IPS-18a (cell line): ENCODE results near the gene PSD2.

ENCODE experiments used
- H3K27ac ChIP-seq: one replicate; pipeline ENCODE4 v1.5.1; 2013; ENCODE audit warnings: low read length
- H3K27me3 ChIP-seq: one replicate; pipeline ENCODE4 v1.6.1; 2013; ENCODE audit warnings: mild to moderate bottlenecking, low read length; ENCODE audit not compliant: control insufficient read depth, insufficient read depth
- H3K36me3 ChIP-seq: one replicate; pipeline ENCODE4 v1.6.1; 2013; ENCODE audit warnings: low read depth, low read length; ENCODE audit not compliant: control insufficient read depth
- H3K4me1 ChIP-seq: one replicate; pipeline ENCODE4 v1.6.1; 2013; ENCODE audit warnings: low read depth, low read length; ENCODE audit not compliant: control insufficient read depth
- H3K4me3 ChIP-seq: one replicate; pipeline ENCODE4 v1.5.1; 2013; ENCODE audit warnings: low read length
- H3K9ac ChIP-seq: one replicate; pipeline ENCODE4 v1.6.1; 2013; ENCODE audit warnings: mild to moderate bottlenecking, low read length, moderate library complexity
- H3K9me3 ChIP-seq: one replicate; pipeline ENCODE4 v1.6.1; 2013; ENCODE audit warnings: low read depth, low read length; ENCODE audit not compliant: control insufficient read depth

Gene PSD2

DNA sequence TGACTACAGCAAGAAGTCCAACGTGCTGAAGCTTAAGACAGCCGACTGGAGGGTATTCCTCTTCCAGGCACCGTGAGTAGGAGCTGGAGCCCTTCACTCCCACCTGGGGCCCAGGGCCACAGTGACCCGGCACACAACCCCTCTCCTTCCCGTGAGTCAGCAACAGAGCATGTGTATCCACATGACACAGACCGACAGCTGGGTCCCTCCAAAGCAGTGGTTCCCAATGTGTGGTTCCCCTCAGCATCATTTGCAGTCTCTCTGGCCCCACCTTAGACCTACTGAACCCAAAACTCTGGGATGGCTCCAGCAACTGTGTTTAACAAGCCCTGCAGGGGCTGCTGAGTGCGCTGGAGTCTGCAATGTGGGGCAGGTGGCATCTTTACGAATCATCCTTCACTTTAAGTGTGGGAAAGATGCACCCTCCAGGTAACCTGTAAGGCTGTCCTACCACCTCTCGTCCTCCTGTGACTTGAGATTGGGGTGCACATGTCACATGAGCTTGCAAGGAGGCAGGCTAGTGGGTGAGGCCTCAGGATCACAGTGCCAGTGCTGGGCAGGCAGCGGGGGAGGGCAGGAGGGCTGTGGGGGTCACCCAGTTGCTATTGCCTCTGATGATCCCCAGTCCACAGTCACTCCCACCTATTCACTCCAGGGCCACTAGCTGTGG lies 42.2 kb downstream of the PSD2 start:
- H3K27me3 ChIP-seq, result peaks cover 8% of the 10 kb centered on the region
- no peaks in the 10 kb centered on the region for H3K4me1 ChIP-seq
- no peak overlapping the region for H3K9ac ChIP-seq

DNA sequence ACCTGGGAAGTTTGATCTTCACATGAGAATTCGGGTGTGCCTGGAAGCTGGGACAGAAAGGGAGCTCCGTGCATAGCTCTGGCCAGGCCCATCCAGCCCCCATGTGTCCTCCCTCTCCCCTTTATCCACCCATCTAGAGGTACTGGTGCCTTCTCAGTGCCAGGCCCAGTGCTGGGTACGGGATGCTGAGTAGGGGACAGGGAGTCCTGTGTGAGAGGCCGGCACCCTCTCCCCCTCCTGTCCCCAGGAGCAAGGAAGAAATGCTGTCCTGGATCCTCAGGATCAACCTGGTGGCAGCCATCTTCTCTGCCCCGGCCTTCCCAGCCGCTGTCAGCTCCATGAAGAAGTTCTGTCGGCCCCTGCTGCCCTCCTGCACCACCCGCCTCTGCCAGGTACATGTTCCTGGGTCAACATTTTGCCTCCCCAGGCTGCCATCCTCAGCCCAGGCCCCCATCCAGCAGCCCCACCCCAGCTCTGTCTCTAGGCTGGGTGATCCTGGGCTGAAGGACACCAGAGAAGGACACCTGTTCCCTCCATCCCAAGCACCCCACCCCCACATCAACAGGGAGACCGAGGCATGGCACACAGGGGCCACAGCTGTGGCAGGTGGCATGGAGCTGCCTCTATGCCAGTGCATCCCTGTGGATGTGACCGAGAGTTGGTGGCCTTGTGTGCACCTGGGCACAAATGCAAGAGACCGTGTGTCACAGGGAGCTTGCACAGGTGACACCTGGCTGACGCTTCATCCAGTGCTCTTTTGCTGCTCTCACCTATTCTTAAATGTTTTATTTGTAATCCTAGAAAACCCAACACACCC lies 43.0 kb downstream of the PSD2 start:
- Histone ChIP-seq H3K4me1 (no peaks in the 10 kb centered on the region), H3K9me3 (no peaks in the 10 kb centered on the region), H3K4me3 (no peak overlapping the region), H3K27me3 (peaks cover under 1% of the 10 kb centered on the region), H3K9ac (no peak overlapping the region), H3K27ac (no peak overlapping the region), H3K36me3 (no peaks in the 10 kb centered on the region)

More for the DNA sequence above, 42.2 kb downstream of the PSD2 start:
- Histone ChIP-seq H3K36me3 (no peaks in the 10 kb centered on the region), H3K27ac (no peak overlapping the region), H3K9me3 (no peaks in the 10 kb centered on the region), H3K4me3 (no peak overlapping the region)

DNA sequence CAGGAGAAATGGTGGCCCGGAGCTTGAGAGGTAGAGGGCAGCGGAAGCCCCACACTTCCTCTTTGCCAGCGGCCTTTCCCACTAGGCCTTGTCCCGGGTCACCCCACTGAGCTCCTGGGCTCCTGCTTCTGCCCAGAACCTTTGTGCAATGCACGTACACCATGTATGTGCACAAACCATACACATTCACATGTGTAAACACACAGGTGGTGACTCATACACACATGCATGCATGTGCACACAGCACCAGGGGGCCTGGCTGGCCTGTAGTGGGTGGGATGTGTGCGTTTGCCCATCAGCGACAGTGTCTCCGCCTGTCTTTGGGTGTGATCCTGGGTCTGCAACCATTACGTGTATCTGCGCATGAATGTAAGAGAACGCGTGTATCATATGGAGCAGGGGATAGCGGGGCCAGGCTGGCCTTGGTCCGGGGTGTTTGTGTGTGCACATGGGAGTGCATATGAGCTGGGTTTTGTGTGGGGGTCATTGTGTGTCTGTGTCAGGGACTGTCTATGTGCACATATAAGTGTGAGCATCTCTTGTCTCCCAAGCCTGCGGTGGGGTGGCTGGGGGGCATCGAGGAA lies 43.7 kb downstream of the PSD2 start:
- Histone ChIP-seq H3K27ac (no peak overlapping the region), H3K9ac (no peak overlapping the region), H3K27me3 (no peaks in the 10 kb centered on the region), H3K4me1 (no peaks in the 10 kb centered on the region), H3K9me3 (no peaks in the 10 kb centered on the region), H3K36me3 (no peaks in the 10 kb centered on the region), H3K4me3 (no peak overlapping the region)

DNA sequence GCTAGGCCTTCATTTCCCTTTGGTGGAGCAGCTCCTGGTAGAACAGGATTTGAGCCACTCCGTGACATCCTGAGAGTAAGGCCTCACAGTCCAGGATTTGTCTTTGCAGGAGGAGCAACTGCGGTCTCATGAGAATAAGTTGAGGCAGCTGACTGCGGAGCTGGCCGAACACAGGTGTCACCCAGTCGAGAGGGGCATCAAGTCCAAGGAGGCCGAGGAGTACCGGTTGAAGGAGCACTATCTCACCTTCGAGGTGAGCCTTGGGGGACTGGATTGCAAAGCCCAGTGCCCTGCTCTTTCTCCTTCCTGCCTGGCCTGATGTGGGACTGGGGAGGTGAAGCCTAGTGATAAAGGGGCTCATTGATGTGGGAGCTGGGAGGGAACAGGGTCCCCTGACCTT lies 44.3 kb downstream of the PSD2 start:
- Histone ChIP-seq H3K27ac (no peak overlapping the region), H3K4me3 (no peak overlapping the region), H3K36me3 (no peaks in the 10 kb centered on the region), H3K4me1 (no peaks in the 10 kb centered on the region), H3K27me3 (peaks cover 6% of the 10 kb centered on the region), H3K9me3 (no peaks in the 10 kb centered on the region), H3K9ac (no peak overlapping the region)

DNA sequence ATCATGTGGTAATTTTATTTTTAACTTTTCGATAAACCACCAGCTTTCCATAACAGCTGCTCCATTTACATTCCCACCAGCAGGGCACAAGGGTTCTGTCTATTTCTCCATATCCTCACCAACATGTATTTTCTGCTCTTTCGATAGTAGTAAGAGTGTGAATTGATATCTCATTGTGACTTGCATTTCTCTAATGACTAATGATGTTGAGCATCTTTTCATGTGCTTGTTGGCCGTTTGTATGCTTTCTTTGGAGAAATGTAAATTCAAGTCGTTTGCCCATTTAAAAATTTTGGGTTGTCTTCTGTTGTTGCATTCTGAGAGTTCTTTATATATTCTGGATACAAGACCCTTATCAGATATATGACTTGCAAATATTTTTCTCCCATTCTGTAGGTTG lies 45.9 kb downstream of the PSD2 start:
- Histone ChIP-seq H3K36me3 (no peaks in the 10 kb centered on the region), H3K9me3 (no peaks in the 10 kb centered on the region), H3K4me1 (no peaks in the 10 kb centered on the region), H3K27me3 (peaks cover 22% of the 10 kb centered on the region), H3K4me3 (no peak overlapping the region), H3K9ac (no peak overlapping the region), H3K27ac (no peak overlapping the region)

DNA sequence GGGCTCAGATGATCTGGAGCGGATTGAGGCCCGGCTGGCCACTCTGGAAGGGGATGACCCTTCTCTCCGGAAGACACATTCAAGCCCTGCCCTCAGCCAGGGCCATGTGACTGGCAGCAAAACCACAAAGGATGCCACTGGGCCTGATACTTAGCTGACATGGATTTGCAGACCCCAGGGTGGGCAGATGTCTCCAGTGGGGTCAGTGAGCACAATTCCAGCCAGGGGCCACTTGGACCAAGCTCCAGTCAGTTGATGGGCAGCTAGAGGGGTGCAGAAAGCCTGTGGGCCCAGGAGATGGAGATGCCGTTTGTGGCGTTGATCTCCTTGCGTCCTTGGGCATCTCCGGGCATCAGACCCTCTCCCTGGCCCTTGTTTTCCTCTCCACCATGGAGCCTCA lies 46.7 kb downstream of the PSD2 start:
- Histone ChIP-seq H3K27me3 (peaks cover 30% of the 10 kb centered on the region), H3K4me1 (no peaks in the 10 kb centered on the region), H3K36me3 (no peaks in the 10 kb centered on the region), H3K27ac (no peak overlapping the region), H3K9me3 (no peaks in the 10 kb centered on the region), H3K4me3 (no peak overlapping the region), H3K9ac (no peak overlapping the region)

DNA sequence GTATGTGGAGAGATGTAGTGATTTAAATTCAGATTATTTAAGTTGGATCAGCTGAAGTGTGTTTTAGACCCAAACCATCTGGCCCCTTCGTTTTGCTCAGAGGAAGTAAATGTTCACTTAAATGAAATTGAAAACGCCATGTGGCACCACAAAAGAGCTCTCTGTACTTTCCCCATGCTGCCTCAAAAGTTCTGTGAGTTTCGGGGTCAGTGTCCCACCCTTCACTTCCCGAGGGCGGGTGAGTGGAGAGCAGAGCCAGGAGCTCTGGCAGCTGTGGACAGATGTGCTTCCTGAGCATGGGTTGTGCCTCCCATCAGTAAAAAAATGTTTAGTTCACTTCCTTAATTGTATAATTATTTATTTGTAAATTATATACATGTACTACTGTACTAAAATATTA lies 48.4 kb downstream of the PSD2 start:
- Histone ChIP-seq H3K9ac (no peak overlapping the region), H3K27me3 (peaks cover 40% of the 10 kb centered on the region), H3K9me3 (no peaks in the 10 kb centered on the region), H3K36me3 (no peaks in the 10 kb centered on the region), H3K4me1 (no peaks in the 10 kb centered on the region), H3K27ac (no peak overlapping the region), H3K4me3 (no peak overlapping the region)

DNA sequence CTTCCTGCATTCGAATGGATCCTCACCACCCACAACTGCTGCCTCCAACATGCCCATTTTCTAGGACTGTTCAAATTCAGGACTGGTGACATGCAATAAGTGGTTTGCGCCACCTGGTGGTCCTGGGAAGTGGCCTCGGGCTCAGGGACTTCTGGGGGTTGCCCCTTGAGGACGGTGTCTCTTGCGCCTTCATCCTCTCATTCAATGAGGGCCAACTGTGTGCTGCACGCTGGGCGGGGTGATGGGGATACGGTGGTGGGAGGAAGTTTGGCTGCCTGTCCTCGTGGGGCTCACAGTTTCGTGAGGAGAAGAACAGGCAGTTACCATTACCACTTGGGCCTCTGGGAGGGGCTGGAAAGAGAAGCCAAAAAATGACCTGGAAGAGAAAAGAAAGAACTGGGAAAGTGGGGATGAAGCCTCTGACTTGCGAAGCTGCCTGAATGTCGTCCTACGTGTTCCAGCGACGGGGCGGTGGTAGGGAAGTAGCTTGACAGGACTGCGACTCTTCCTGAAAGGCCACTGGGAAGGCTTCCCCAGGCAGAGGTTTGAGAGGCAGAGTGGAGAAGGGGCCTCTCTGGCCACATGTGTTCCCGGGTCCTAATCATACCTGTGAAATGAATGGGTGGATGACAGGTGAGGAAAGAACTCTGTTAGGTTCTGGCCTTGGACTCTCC lies 49.0 kb downstream of the PSD2 start:
- Histone ChIP-seq H3K27ac (no peak overlapping the region), H3K27me3 (peaks cover 46% of the 10 kb centered on the region), H3K9me3 (no peaks in the 10 kb centered on the region), H3K9ac (no peak overlapping the region), H3K4me1 (no peaks in the 10 kb centered on the region), H3K4me3 (no peak overlapping the region), H3K36me3 (no peaks in the 10 kb centered on the region)

DNA sequence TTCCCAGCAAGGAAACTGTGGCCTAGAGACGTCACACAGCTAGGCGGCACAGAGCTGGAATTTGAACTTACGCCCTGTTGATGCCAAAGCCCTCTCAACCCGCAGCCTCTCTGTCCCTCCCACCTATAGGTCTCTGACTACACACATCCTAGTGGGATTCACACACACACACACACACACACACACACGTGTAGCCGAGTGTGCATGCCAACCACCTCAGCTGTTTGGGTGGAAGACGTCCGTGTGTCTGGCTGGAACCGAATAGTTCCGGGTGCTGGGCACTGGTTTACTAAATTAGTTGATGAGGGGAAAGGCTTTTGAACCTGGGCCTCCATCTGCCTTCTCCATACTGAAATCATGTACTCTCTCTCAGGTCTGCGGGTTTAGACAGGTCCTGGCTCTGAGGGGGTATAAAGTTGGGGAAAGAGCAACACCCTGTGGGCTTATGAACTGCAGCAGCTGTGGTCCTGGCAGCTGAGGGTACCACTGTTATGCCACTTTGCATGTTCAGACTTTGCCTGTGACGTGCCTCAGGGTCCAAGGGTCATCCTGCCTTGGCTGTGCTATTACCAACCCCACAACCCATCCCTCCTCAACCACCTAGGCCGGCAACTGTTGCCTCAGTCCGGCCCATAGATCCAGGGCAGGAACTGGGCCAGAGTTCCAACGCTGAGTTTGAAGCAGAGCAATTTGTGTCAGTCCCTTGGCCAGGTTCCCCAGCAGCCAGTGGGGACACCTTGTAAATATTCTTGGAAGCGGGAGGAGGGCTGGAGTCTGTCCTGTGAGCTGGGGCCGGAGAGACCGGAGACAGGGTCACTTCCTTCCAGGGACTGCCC lies 50.5 kb downstream of the PSD2 start:
- Histone ChIP-seq H3K4me3 (no peak overlapping the region), H3K27me3 (peaks cover 53% of the 10 kb centered on the region), H3K9ac (no peak overlapping the region), H3K9me3 (no peaks in the 10 kb centered on the region), H3K4me1 (no peaks in the 10 kb centered on the region), H3K36me3 (no peaks in the 10 kb centered on the region), H3K27ac (no peak overlapping the region)

DNA sequence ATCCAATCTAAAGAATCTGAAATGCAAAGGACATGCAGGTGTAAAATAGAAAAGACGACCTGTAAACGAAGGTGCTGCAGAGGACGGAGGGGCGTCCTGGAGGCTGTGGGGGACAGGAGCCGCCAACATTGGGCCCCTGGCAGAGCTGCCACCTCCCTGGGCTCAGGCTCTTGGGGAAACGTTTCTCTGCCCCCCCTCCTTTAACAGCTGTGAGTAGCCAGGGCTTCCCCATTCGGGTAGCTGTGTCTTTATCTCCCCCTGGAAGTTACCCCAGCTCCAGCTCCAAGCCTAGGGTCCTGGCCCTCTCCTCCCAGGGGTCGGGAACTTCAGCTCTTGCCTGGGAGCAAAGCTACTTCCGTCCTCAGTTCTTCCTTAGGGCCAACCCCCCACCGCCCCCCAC lies 51.5 kb downstream of the PSD2 start:
- H3K9ac ChIP-seq, result no peak overlapping the region
- H3K27ac ChIP-seq, result no peak overlapping the region
- peaks cover 53% of the 10 kb centered on the region for H3K27me3 ChIP-seq
- H3K9me3 ChIP-seq, result no peaks in the 10 kb centered on the region
- H3K4me3 ChIP-seq, result no peak overlapping the region
- H3K36me3 ChIP-seq, result no peaks in the 10 kb centered on the region
- no peaks in the 10 kb centered on the region for H3K4me1 ChIP-seq
